ENCODE results near the gene TMEM40. TPM values are rescaled to one million over a fixed set of nuclear protein-coding genes. Genes with fewer than 3 reads are reported as not detected.

The TMEM40 gene
- total and polyA plus RNA-seq, 2 experiments from 2014 or later, result 0.14 to 0.48 TPM

DNA sequence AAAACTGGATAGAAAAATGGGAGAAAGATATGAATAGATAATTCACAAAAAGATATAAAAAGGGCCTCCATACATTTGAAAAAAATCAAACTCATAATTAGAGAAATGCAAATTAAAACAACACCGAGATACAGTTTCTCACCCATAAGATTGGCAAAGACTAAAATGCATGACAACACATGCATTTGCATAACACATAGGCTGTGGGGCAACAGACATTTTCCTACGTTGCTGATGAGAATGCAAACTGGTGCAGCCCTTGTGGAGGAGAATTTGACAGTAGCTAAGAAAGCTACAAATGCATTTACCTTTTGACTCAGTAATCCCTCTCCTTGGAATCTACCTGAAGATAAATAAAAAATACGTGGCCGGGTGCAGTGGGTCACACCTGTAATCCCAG is 26.0 kb upstream of the TMEM40 start (continued):
- TF ChIP-seq, protein P1, sequence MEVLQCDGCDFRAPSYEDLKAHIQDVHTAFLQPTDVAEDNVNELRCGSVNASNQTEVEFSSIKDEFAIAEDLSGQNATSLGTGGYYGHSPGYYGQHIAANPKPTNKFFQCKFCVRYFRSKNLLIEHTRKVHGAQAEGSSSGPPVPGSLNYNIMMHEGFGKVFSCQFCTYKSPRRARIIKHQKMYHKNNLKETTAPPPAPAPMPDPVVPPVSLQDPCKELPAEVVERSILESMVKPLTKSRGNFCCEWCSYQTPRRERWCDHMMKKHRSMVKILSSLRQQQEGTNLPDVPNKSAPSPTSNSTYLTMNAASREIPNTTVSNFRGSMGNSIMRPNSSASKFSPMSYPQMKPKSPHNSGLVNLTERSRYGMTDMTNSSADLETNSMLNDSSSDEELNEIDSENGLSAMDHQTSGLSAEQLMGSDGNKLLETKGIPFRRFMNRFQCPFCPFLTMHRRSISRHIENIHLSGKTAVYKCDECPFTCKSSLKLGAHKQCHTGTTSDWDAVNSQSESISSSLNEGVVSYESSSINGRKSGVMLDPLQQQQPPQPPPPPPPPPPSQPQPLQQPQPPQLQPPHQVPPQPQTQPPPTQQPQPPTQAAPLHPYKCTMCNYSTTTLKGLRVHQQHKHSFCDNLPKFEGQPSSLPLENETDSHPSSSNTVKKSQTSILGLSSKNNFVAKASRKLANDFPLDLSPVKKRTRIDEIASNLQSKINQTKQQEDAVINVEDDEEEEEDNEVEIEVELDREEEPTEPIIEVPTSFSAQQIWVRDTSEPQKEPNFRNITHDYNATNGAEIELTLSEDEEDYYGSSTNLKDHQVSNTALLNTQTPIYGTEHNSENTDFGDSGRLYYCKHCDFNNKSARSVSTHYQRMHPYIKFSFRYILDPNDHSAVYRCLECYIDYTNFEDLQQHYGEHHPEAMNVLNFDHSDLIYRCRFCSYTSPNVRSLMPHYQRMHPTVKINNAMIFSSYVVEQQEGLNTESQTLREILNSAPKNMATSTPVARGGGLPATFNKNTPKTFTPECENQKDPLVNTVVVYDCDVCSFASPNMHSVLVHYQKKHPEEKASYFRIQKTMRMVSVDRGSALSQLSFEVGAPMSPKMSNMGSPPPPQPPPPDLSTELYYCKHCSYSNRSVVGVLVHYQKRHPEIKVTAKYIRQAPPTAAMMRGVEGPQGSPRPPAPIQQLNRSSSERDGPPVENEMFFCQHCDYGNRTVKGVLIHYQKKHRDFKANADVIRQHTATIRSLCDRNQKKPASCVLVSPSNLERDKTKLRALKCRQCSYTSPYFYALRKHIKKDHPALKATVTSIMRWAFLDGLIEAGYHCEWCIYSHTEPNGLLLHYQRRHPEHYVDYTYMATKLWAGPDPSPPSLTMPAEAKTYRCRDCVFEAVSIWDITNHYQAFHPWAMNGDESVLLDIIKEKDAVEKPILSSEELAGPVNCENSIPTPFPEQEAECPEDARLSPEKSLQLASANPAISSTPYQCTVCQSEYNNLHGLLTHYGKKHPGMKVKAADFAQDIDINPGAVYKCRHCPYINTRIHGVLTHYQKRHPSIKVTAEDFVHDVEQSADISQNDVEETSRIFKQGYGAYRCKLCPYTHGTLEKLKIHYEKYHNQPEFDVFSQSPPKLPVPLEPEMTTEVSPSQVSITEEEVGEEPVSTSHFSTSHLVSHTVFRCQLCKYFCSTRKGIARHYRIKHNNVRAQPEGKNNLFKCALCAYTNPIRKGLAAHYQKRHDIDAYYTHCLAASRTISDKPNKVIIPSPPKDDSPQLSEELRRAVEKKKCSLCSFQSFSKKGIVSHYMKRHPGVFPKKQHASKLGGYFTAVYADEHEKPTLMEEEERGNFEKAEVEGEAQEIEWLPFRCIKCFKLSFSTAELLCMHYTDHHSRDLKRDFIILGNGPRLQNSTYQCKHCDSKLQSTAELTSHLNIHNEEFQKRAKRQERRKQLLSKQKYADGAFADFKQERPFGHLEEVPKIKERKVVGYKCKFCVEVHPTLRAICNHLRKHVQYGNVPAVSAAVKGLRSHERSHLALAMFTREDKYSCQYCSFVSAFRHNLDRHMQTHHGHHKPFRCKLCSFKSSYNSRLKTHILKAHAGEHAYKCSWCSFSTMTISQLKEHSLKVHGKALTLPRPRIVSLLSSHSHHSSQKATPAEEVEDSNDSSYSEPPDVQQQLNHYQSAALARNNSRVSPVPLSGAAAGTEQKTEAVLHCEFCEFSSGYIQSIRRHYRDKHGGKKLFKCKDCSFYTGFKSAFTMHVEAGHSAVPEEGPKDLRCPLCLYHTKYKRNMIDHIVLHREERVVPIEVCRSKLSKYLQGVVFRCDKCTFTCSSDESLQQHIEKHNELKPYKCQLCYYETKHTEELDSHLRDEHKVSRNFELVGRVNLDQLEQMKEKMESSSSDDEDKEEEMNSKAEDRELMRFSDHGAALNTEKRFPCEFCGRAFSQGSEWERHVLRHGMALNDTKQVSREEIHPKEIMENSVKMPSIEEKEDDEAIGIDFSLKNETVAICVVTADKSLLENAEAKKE (CRISPR knock-in tag; IDR thresholded peaks at IDR 0.05), result no peak
- no peak for TF ChIP-seq ZNF331 (CRISPR knock-in tag; IDR thresholded peaks at IDR 0.05; ENCODE audit: low read depth)

DNA sequence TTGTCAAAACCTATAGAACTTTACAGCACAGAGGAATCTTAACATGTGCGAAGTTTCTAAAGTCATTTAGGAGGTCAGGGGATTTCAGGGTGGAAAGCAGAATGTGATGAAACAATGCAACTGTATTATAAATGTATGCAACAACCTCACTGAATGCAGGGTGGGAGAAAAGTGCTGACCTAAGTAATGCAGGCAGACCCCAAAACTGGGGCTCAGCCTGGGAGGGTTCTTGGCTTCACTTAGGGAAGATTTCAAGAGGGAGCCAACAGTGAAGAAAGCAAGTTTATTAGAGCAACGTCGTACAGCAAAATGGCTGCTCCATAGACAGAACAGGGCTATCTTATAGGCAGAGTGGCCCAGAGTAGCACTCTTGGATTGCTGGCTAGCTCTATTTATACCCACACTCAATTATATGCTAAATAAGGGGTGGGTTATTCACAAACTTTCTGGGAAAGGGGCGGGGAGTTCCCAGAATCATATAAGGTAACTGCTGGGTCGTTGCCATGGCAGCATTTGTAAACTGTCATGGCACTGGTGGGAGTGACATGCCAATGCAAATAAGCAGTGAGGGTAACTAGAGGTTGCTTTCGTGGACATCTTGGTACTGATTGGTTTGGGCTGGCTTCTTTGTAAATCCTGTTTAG is 23.2 kb upstream of the TMEM40 start:
- H3K9me3 Mint-ChIP-seq, result peaks cover 3% of the 10 kb centered on the region; the same call in 1 of the 3 replicates
- H3F3A ChIP-seq (replicated peaks; ENCODE audit: low read depth), result no peaks in the 10 kb centered on the region
- H3K9me2 ChIP-seq (ENCODE audit: insufficient read depth), result no peaks in the 10 kb centered on the region
- H3K27ac ChIP-seq (ENCODE audit: low read depth), result no peak overlapping the region
- TF ChIP-seq STAT1 (IDR thresholded peaks at IDR 0.05; ENCODE audit: unreplicated experiment), result no peak
- TF ChIP-seq, protein P2, sequence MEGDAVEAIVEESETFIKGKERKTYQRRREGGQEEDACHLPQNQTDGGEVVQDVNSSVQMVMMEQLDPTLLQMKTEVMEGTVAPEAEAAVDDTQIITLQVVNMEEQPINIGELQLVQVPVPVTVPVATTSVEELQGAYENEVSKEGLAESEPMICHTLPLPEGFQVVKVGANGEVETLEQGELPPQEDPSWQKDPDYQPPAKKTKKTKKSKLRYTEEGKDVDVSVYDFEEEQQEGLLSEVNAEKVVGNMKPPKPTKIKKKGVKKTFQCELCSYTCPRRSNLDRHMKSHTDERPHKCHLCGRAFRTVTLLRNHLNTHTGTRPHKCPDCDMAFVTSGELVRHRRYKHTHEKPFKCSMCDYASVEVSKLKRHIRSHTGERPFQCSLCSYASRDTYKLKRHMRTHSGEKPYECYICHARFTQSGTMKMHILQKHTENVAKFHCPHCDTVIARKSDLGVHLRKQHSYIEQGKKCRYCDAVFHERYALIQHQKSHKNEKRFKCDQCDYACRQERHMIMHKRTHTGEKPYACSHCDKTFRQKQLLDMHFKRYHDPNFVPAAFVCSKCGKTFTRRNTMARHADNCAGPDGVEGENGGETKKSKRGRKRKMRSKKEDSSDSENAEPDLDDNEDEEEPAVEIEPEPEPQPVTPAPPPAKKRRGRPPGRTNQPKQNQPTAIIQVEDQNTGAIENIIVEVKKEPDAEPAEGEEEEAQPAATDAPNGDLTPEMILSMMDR (conservative IDR thresholded peaks at IDR 0.05; ENCODE audit: low read depth in 2 of 2), result no peak
- TF ChIP-seq CREB1 (CRISPR knock-in tag; IDR thresholded peaks at IDR 0.05; ENCODE audit: low read depth), result no peak
- TF ChIP-seq JUNB (IDR thresholded peaks at IDR 0.05; ENCODE audit: unreplicated experiment), result no peak
- TF ChIP-seq EZH2phosphoT487 (IDR thresholded peaks at IDR 0.05; ENCODE audit: unreplicated experiment), result no peak
- H3K36me3 Mint-ChIP-seq (ENCODE audit: low read depth), result no peaks in the 10 kb centered on the region
- DNase-seq (ENCODE audit: low spot score) (peak; percentile 83), ATAC-seq (peak; percentile 92)
- H3K4me2 ChIP-seq, result no peak overlapping the region
- no peak overlapping the region for H2AFZ ChIP-seq
- no peaks in the 10 kb centered on the region for H3K27me3 ChIP-seq (ENCODE audit: insufficient read depth)
- H3K4me1 Mint-ChIP-seq, result peaks cover 20% of the 10 kb centered on the region; the same call in 2 of the 3 replicates
- no peak overlapping the region for H3K27ac Mint-ChIP-seq
- H3K4me1 ChIP-seq (ENCODE audit: insufficient read depth), result peaks cover 6% of the 10 kb centered on the region
- no peaks in the 10 kb centered on the region for H4K20me1 ChIP-seq (replicated peaks; ENCODE audit: insufficient read depth)
- H3K27me3 Mint-ChIP-seq (ENCODE audit: insufficient read depth, low read depth, poor library complexity), result peaks cover 2% of the 10 kb centered on the region
- H3K4me3 Mint-ChIP-seq, result no peak overlapping the region
- no peak overlapping the region for H3K4me3 ChIP-seq
- H3K79me2 ChIP-seq (replicated peaks; ENCODE audit: insufficient read depth), result no peaks in the 10 kb centered on the region
- H3K36me3 ChIP-seq (ENCODE audit: insufficient read depth), result no peaks in the 10 kb centered on the region

All from GM23338 (cell line).